Measurements from ENCODE around the gene ATXN7L1. TPM values are rescaled to one million over a fixed set of nuclear protein-coding genes. Genes with fewer than 3 reads are reported as not detected.

Gene ATXN7L1
- total and polyA plus RNA-seq, 2 of the 8 experiments (the other 6 are each of a cell fraction or from before 2014, with no cell fraction given) = 14.3 to 34.0 TPM

DNA sequence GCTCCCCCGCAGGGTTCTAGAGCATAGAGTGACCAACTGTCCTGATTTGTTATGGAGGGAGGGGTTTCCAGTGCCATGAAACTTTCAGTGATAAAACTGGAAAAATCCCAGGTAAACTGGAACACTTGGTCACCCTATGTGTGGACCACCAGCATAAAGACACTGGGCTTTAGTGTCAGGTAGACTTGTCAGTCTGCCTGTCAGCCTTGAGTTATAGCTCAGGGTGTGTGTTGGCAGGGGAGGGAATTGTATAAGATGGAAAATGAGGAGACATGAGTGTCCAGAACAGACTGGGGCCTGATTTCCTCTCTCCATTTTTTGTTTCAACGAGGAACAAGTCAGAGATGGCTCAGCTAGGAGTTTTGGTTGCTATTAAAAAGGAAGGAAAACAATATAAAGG is 284.9 kb downstream of the ATXN7L1 start:
- Histone ChIP-seq H3K27me3 (replicated peaks in 1 of 4; ENCODE audit: control insufficient read depth in 3 of 4, extremely low read depth in 1 of 4, insufficient read depth in 3 of 4, low read length in 3 of 4) (no peaks in the 10 kb centered on the region), H2BK15ac (ENCODE audit: low read length) (no peak overlapping the region), H3K27ac (ENCODE audit: low read depth, low read length) (no peak overlapping the region), H3K4me2 (ENCODE audit: insufficient read depth in 1 of 2, low read depth in 2 of 2, low read length in 2 of 2) (no peak overlapping the region), H2AFZ (ENCODE audit: low read length) (no peak overlapping the region), H4K91ac (replicated peaks; ENCODE audit: insufficient read length, low read length) (no peak overlapping the region), H2BK120ac (replicated peaks; ENCODE audit: low read depth, low read length) (no peak overlapping the region), H3K9me3 (ENCODE audit: insufficient read depth in 2 of 2, low read depth in 1 of 2, low read length in 1 of 2) (no peaks in the 10 kb centered on the region), H3K36me3 (ENCODE audit: control insufficient read depth in 2 of 4, insufficient read depth in 4 of 4, low read length in 3 of 4) (no peaks in the 10 kb centered on the region), H3K4me3 (ENCODE audit: extremely low read depth in 1 of 4, insufficient read depth in 2 of 4, low read depth in 3 of 4, low read length in 4 of 4) (no peak overlapping the region), H3K23ac (ENCODE audit: insufficient read length) (no peak overlapping the region), H4K20me1 (replicated peaks in 1 of 2; ENCODE audit: control insufficient read depth in 1 of 2, insufficient read depth in 2 of 2, low read length in 2 of 2) (no peaks in the 10 kb centered on the region), H2BK20ac (ENCODE audit: low read length) (no peak overlapping the region), H3K14ac (ENCODE audit: insufficient read length) (no peak overlapping the region), H3K4ac (replicated peaks; ENCODE audit: insufficient read length, low read depth, low read length) (no peak overlapping the region), H2BK12ac (ENCODE audit: low read depth, low read length) (no peak overlapping the region), H3K79me2 (ENCODE audit: control insufficient read depth in 1 of 2, insufficient read depth in 2 of 2, low read length in 2 of 2) (no peaks in the 10 kb centered on the region), H3K9ac (replicated peaks in 1 of 4; ENCODE audit: extremely low read depth in 1 of 4, low read depth in 3 of 4, low read length in 3 of 4) (no peak overlapping the region), H2AK5ac (ENCODE audit: low read depth, low read length) (no peak overlapping the region), H4K8ac (ENCODE audit: extremely low read depth, insufficient read depth, low read length) (no peak overlapping the region), H3K23me2 (ENCODE audit: low read depth, low read length) (no peaks in the 10 kb centered on the region), H2BK5ac (ENCODE audit: low read depth, low read length) (no peak overlapping the region), H3K79me1 (ENCODE audit: low read depth, low read length) (no peaks in the 10 kb centered on the region), H4K5ac (ENCODE audit: insufficient read length, low read depth, low read length) (no peak overlapping the region), H3K4me1 (replicated peaks in 1 of 4; ENCODE audit: control insufficient read depth in 3 of 4, insufficient read depth in 4 of 4, low read length in 3 of 4) (peaks cover 0 to 7% (median 2%) of the 10 kb centered on the region in 4 experiments; a peak in 4 of 7 replicates), H3K56ac (replicated peaks; ENCODE audit: insufficient read length, low read depth, low read length) (no peak overlapping the region), H3K18ac (ENCODE audit: extremely low read depth, low read length) (no peak overlapping the region)
- DNase-seq (ENCODE audit: low read depth in 1 of 2, low spot score in 2 of 2) (no peak), FAIRE-seq (no peak)
- TF ChIP-seq PHF8 (conservative IDR thresholded peaks at IDR 0.05; ENCODE audit: low read depth, low read length) (no peak), RNF2 (IDR thresholded peaks at IDR 0.05; ENCODE audit: borderline replicate concordance, low read depth, low read length, missing control alignments, poor library complexity, severe bottlenecking) (no peak)
- CTCF ChIA-PET (ENCODE audit: partially characterized antibody) = interaction anchor here (0.8 to 1.7 kb wide), 11 partner anchors 15 to 552 kb away, joined by 3 to 9 read pairs (median 3); no protein-coding TSS in a partner anchor
- POLR2A ChIA-PET (ENCODE audit: partially characterized antibody) = interaction anchor here (1.7 to 1.8 kb wide), 2 partner anchors 10 to 12 kb away, joined by 6 to 8 read pairs; partner anchors contain the start of gene EFCAB10
- WGBS, 2 experiments (ENCODE audit: extremely low coverage in 1 of 2, insufficient coverage in 1 of 2, insufficient read length in 1 of 2, insufficient replicate concordance in 2 of 2, low coverage in 1 of 2, low lambda C conversion rate in 2 of 2, missing lambda C conversion rate in 1 of 2) = 84% methylated on average over 2 of the region's 2 CpGs; no CpG with 5 or more reads in 1 of the 2 experiments

All from H1 (cell line).